Measurements from ENCODE around the gene ANKRD39. TPM values are rescaled to one million over a fixed set of nuclear protein-coding genes. Genes with fewer than 3 reads are reported as not detected.
A peak's percentile ranks its signal among the peaks of the same experiment; 100 is the strongest.

Gene ANKRD39
- total RNA-seq, 1 donor: 4.7 TPM

DNA sequence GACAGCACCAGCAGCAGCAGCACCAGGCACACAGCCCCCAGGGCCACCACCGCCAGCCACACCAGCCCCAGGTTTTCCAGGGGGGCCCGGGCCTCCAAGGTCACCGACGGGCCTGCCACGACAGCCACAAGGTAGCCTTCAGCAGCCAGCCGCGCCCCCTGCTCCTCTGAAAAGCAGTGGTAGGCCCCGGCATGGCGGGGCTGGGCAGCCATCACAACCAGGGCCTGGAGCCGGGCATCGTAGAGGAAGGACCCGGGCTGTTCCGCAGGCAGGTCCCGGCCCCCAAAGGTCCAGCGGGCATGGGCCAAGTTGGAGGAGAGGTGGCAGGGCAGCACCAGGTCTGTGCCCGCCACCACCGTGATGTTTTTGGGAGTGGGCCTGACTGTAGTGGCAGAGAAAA lies 3.3 kb upstream of the ANKRD39 start:
- no peak overlapping the region for H3K4me3 ChIP-seq (ENCODE audit: low read depth, low read length)
- DNase-seq (ENCODE audit: low read depth): no peak
- TF ChIP-seq, protein P1, sequence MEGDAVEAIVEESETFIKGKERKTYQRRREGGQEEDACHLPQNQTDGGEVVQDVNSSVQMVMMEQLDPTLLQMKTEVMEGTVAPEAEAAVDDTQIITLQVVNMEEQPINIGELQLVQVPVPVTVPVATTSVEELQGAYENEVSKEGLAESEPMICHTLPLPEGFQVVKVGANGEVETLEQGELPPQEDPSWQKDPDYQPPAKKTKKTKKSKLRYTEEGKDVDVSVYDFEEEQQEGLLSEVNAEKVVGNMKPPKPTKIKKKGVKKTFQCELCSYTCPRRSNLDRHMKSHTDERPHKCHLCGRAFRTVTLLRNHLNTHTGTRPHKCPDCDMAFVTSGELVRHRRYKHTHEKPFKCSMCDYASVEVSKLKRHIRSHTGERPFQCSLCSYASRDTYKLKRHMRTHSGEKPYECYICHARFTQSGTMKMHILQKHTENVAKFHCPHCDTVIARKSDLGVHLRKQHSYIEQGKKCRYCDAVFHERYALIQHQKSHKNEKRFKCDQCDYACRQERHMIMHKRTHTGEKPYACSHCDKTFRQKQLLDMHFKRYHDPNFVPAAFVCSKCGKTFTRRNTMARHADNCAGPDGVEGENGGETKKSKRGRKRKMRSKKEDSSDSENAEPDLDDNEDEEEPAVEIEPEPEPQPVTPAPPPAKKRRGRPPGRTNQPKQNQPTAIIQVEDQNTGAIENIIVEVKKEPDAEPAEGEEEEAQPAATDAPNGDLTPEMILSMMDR (IDR thresholded peaks at IDR 0.05; ENCODE audit: insufficient read depth, low read depth, low read length): no peak

DNA sequence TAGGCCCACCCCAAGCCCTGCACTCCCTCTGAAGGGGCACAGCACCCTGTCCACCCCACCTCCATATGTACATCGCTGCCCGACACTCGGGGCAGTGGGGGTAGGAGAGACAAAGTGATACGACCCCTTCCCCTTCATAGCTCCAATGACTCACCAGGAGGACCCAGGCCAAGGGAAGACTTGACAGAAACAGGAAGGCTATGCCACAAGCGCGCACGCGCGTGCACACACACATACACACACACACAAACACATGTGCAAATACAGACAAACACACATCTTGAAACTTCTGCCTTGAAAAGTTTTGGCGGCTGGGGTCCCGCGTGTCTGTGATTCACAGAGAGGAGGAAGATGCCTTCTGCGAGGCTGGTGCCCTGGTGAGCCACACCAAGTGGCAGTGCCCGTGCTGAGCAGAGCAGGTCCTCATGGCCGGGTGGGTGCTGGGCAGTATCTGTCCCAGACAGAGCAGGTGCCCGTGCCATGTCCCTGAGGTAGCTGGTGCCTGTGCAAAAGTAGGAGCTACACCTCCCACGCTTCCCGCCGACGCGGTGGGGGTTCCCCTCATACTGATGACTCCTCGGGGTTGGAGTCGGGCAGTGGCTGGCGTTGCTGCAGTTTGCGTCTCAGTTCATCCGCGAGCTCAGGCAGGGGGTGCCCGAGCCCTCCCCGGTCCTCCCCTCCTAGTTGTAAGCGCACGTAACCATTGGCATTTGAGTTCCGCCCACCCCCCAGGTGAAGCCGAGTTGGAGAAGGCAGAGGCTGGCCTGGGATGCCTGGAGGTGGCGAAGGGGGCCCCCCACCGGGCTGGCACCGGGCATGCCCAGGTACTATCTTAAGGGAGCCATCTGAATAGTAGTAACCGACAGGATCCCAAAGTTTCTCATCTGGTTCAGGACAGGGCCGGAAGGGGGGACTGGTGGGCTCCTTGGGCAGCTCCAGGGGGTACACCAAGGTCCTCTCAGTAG lies 2.5 kb upstream of the ANKRD39 start:
- DNase-seq (ENCODE audit: low read depth): no peak
- TF ChIP-seq, protein P1 (IDR thresholded peaks at IDR 0.05; ENCODE audit: insufficient read depth, low read depth, low read length): no peak

DNA sequence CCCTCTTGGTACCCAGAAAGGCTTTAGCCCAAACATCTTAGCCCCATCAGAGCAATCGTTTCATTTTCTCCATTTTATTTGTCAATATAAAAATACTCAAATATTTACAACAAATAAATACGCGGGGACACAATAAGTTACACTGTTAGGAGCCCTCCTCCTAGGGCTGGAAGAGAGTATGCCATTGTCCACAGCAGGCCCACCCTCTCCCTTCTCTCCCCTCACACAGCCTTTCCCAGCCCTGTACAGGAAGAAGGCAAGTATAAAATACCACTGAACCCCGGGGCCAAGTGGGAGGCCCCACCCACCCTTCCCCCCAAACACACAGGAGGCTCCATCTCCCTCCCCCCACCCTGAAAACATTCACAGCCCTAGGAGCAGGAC lies 1.9 kb upstream of the ANKRD39 start:
- TF ChIP-seq, protein P1 (IDR thresholded peaks at IDR 0.05; ENCODE audit: insufficient read depth, low read depth, low read length): no peak
- no peak for DNase-seq (ENCODE audit: low read depth)
- H3K4me3 ChIP-seq (ENCODE audit: low read depth, low read length): no peak overlapping the region

More for the DNA sequence above, 2.5 kb upstream of the ANKRD39 start:
- no peak overlapping the region for H3K4me3 ChIP-seq (ENCODE audit: low read depth, low read length)

DNA sequence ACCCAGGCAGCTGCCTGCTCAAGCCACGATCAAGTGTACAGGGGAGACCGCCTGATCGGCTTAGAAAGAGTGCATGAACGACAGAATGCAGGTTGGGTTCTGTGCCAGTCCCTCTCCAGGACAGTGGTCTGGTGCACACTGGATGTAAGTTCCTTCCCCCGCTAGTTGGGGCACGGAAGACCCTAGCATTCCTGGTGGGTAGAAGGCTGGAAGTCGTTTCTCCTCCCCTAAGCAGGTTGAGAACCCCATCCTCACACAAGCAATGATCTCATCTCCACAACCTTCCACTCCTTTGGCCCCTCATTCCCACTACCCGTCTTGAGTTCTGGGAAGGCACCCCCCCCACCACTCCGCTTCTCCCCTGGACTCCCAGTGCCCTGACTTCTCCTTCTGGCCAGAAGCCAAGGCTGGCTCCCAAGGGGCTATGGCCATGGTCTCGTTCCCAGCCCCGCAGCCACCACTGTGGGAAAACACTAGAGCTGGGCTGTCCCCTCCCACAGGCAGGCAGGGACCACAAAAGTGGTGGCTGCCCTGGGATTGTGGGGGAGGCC lies 1.4 kb upstream of the ANKRD39 start:
- TF ChIP-seq, protein P1 (IDR thresholded peaks at IDR 0.05; ENCODE audit: insufficient read depth, low read depth, low read length): no peak
- no peak for DNase-seq (ENCODE audit: low read depth)
- H3K4me3 ChIP-seq (ENCODE audit: low read depth, low read length): no peak overlapping the region

DNA sequence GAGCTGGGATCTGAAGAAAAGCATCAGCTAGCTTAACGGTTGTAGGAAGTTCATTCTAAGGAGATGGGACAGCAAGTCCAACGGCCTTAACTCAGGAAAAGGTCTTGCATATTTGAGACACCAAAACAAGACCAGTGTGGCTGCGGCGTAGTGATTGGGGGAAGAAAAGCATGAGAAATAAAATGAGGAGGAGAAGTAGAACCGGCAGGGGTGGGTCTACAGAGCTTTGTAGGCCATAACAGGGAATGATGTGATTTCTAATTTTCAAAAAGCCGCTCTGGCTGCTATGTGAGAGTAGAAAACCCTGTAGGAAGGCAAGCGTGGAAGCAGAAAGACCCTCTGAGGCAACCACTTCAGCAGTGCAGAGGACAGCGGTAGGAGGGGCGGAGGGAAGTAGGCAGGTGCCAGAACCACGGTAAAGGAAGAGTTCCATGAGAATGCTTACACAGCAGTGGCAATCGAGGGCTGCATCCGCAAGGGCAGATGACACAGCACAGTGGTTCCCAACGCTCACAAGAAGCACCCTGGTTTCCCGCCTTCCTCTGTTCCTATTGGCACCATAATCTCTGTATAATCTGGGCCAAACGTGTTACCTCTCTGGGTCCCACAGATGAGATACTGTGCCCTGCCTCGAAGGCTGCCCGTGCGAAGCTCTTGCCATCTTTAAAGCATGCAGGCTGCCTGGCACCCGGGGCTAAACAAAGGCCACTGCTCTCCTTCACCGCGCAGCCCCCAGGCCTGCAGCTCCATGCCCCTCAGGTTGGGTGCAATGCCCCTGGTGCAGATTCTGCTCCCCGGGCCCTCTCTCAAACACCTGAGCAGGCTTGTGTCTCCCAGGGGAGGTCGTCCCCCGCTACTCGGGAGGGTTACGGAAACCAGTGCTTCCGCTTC lies 795 bp downstream of the ANKRD39 start:
- peak overlapping the region; percentile 76 for H3K4me3 ChIP-seq (ENCODE audit: low read depth, low read length)
- DNase-seq (ENCODE audit: low read depth): no peak
- TF ChIP-seq, protein P1 (IDR thresholded peaks at IDR 0.05; ENCODE audit: insufficient read depth, low read depth, low read length): no peak

DNA sequence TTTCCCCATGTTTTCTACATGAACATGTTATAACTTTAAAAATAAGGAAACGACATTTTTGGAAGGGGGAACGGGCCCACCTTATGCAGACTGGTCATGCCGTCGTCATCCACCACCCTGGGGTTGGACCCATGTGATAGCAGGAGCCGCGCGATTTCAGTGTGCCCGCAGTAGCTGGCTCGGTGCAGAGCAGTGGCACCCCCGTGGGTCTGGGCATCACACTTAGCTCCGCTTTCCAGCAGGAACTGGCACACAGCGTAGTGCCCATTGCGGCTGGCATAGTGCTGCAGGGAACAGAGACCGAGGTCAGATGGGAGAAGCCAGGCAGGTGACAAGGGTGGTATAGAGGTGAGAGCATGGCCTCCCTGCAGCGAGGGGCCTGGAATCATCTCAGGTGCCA lies 4.5 kb downstream of the ANKRD39 start:
- no peak overlapping the region for H3K4me3 ChIP-seq (ENCODE audit: low read depth, low read length)
- DNase-seq (ENCODE audit: low read depth): no peak
- TF ChIP-seq, protein P1 (IDR thresholded peaks at IDR 0.05; ENCODE audit: insufficient read depth, low read depth, low read length): no peak
